Measurements from ENCODE around the gene OR10G7. TPM values are rescaled to one million over a fixed set of nuclear protein-coding genes. Genes with fewer than 3 reads are reported as not detected.

OR10G7 gene
- polyA plus RNA-seq, 1 donor from 2014 or later: not detected

DNA sequence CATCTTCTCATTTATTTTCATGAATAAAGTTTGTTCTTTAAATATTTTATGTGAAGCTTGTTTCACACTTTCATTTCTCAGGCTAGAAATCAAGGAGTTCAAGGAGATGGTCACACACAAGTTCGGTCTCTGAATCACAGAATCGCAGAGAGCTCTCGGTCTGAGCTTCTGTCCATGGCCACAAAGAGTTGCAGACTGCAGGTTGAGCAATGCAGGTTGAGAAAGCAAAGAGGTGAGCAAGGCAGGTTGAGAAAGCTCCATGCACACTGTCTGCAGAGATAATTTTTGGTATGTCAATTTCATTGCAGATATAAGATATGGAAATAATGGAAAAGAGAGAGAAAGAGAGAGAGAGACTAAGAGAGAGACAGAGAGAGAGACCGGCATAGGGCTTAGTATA, 41.2 kb upstream of the OR10G7 start:
- no peaks in the 10 kb centered on the region for H3K9me2 ChIP-seq (ENCODE audit: insufficient read depth, low read length)
- no peak overlapping the region for H2AFZ ChIP-seq (ENCODE audit: low read depth, low read length)
- no peak overlapping the region for H3K4me2 ChIP-seq (ENCODE audit: low read length)
- TF ChIP-seq EZH2 (IDR thresholded peaks at IDR 0.05; ENCODE audit: borderline replicate concordance, insufficient read depth, low read length, poor library complexity, severe bottlenecking) (no peak), POLR2AphosphoS5 (IDR thresholded peaks at IDR 0.05) (no peak), TAF1 (IDR thresholded peaks at IDR 0.05; ENCODE audit: low read depth) (no peak)
- TF ChIP-seq, protein P1, sequence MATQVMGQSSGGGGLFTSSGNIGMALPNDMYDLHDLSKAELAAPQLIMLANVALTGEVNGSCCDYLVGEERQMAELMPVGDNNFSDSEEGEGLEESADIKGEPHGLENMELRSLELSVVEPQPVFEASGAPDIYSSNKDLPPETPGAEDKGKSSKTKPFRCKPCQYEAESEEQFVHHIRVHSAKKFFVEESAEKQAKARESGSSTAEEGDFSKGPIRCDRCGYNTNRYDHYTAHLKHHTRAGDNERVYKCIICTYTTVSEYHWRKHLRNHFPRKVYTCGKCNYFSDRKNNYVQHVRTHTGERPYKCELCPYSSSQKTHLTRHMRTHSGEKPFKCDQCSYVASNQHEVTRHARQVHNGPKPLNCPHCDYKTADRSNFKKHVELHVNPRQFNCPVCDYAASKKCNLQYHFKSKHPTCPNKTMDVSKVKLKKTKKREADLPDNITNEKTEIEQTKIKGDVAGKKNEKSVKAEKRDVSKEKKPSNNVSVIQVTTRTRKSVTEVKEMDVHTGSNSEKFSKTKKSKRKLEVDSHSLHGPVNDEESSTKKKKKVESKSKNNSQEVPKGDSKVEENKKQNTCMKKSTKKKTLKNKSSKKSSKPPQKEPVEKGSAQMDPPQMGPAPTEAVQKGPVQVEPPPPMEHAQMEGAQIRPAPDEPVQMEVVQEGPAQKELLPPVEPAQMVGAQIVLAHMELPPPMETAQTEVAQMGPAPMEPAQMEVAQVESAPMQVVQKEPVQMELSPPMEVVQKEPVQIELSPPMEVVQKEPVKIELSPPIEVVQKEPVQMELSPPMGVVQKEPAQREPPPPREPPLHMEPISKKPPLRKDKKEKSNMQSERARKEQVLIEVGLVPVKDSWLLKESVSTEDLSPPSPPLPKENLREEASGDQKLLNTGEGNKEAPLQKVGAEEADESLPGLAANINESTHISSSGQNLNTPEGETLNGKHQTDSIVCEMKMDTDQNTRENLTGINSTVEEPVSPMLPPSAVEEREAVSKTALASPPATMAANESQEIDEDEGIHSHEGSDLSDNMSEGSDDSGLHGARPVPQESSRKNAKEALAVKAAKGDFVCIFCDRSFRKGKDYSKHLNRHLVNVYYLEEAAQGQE (IDR thresholded peaks at IDR 0.05; ENCODE audit: borderline replicate concordance): no peak
- peaks cover 16% of the 10 kb centered on the region for H3F3A ChIP-seq (ENCODE audit: insufficient read depth, low read length, poor library complexity, severe bottlenecking)
- H3K27me3 ChIP-seq (ENCODE audit: insufficient read depth, low read depth, low read length): no peaks in the 10 kb centered on the region
- H3K27ac ChIP-seq (ENCODE audit: low read length): peak overlapping the region; percentile 62
- no peaks in the 10 kb centered on the region for H3K36me3 ChIP-seq (ENCODE audit: insufficient read depth, low read length)
- no peaks in the 10 kb centered on the region for H4K20me1 ChIP-seq (ENCODE audit: insufficient read depth)
- H3K9me3 ChIP-seq (ENCODE audit: low read length): no peaks in the 10 kb centered on the region
- peak overlapping the region; percentile 28 for H3K4me3 ChIP-seq (ENCODE audit: low read length)
- H3K9ac ChIP-seq (ENCODE audit: low read length): no peak overlapping the region
- no peaks in the 10 kb centered on the region for H3K79me2 ChIP-seq (replicated peaks; ENCODE audit: insufficient read depth, low read length)

DNA sequence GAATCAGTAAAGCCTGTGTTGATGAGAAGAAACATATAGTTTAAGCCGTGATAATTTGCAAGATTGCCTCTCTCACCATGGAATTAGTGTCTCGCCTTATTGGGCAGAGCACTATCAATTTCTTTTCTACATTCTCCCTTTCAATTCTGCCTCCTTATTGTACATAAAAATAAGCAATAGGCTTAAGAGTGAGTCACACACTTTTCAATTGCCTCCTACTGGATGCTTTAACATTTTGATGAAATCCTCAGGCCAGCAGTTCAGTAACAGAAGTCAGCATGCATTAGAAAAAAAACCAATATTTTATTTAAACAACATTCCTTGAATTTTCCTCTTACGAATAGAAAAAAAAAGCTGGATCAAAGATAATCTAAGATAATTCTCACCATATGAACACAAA, 40.4 kb upstream of the OR10G7 start:
- H3K27me3 ChIP-seq (ENCODE audit: insufficient read depth, low read depth, low read length): no peaks in the 10 kb centered on the region
- H2AFZ ChIP-seq (ENCODE audit: low read depth, low read length): no peak overlapping the region
- H3K36me3 ChIP-seq (ENCODE audit: insufficient read depth, low read length): no peaks in the 10 kb centered on the region
- H4K20me1 ChIP-seq (ENCODE audit: insufficient read depth): no peaks in the 10 kb centered on the region
- no peak overlapping the region for H3K4me2 ChIP-seq (ENCODE audit: low read length)
- peak overlapping the region; percentile 62 for H3K27ac ChIP-seq (ENCODE audit: low read length)
- no peak overlapping the region for H3K4me3 ChIP-seq (ENCODE audit: low read length)
- H3K9ac ChIP-seq (ENCODE audit: low read length): no peak overlapping the region
- no peaks in the 10 kb centered on the region for H3K9me2 ChIP-seq (ENCODE audit: insufficient read depth, low read length)
- no peaks in the 10 kb centered on the region for H3K79me2 ChIP-seq (replicated peaks; ENCODE audit: insufficient read depth, low read length)
- TF ChIP-seq, protein P1 (IDR thresholded peaks at IDR 0.05; ENCODE audit: borderline replicate concordance): no peak
- TF ChIP-seq MXI1 (conservative IDR thresholded peaks at IDR 0.05; ENCODE audit: poor library complexity, severe bottlenecking) (no peak), RAD21 (conservative IDR thresholded peaks at IDR 0.05) (no peak), EZH2 (IDR thresholded peaks at IDR 0.05; ENCODE audit: borderline replicate concordance, insufficient read depth, low read length, poor library complexity, severe bottlenecking) (no peak), SMC3 (conservative IDR thresholded peaks at IDR 0.05; ENCODE audit: poor library complexity) (no peak), TAF1 (IDR thresholded peaks at IDR 0.05; ENCODE audit: low read depth) (no peak), EP300 (conservative IDR thresholded peaks at IDR 0.05; ENCODE audit: poor library complexity, severe bottlenecking) (no peak)
- TF ChIP-seq, protein P2, sequence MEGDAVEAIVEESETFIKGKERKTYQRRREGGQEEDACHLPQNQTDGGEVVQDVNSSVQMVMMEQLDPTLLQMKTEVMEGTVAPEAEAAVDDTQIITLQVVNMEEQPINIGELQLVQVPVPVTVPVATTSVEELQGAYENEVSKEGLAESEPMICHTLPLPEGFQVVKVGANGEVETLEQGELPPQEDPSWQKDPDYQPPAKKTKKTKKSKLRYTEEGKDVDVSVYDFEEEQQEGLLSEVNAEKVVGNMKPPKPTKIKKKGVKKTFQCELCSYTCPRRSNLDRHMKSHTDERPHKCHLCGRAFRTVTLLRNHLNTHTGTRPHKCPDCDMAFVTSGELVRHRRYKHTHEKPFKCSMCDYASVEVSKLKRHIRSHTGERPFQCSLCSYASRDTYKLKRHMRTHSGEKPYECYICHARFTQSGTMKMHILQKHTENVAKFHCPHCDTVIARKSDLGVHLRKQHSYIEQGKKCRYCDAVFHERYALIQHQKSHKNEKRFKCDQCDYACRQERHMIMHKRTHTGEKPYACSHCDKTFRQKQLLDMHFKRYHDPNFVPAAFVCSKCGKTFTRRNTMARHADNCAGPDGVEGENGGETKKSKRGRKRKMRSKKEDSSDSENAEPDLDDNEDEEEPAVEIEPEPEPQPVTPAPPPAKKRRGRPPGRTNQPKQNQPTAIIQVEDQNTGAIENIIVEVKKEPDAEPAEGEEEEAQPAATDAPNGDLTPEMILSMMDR (IDR thresholded peaks at IDR 0.05; ENCODE audit: poor library complexity, severe bottlenecking): no peak
- H3F3A ChIP-seq (ENCODE audit: insufficient read depth, low read length, poor library complexity, severe bottlenecking): peaks cover 9% of the 10 kb centered on the region
- no peaks in the 10 kb centered on the region for H3K9me3 ChIP-seq (ENCODE audit: low read length)
